GM19455 (cell line): Measurements from ENCODE around the gene AMFR.
"Not testable (repeated sequence)": the region's sequence is repeated elsewhere in the genome, so short reads cannot be mapped to it uniquely, and the experiment has no call there.

ENCODE experiments used
- ATAC-seq: cut with Tn5 transposase; IDR thresholded peaks from one replicate; pipeline ENCODE4 v1.9.1; 2021; ENCODE audit not compliant: unreplicated experiment

AMFR gene

GRCh38 chr16:56396724-56397123 is 28.6 kb downstream of the AMFR start:
- not testable (repeated sequence) for ATAC-seq

GRCh38 chr16:56389554-56389953 is 35.8 kb downstream of the AMFR start:
- no peak for ATAC-seq

- ATAC-seq, result no peak
Observed at GRCh38 chr16:56388209-56388608, 37.1 kb downstream of the AMFR start.

GRCh38 chr16:56387396-56387795 is 37.9 kb downstream of the AMFR start:
- ATAC-seq, result no peak

DNA sequence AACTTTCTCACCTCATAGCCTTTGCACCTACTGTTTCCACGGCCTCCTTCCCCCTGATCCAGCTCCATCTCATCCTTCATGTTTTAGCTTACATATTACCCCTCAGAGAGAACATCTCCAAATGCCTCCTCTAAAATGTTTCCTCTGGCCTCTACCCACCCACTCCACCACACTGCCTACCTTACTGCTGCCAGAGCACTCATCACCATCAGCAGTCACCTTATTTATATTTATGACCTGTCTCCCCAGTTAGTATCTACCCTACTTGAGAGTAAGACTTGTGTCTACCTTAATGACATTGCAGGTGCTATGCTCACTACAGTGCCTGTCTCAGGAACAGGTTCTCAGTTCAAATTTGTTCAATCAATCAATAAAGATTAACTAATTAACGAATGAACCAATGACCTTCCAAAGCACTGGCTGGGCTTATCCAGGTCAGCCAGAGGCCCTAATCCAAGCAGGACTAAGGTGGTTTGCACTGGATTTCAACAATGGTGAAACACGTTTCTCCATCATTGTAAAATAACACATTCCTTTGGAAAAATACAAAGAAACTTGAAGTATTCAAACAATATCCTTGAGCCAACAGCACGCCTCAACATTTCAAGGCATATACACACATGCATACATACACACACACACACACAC is 41.1 kb downstream of the AMFR start:
- no peak for ATAC-seq

DNA sequence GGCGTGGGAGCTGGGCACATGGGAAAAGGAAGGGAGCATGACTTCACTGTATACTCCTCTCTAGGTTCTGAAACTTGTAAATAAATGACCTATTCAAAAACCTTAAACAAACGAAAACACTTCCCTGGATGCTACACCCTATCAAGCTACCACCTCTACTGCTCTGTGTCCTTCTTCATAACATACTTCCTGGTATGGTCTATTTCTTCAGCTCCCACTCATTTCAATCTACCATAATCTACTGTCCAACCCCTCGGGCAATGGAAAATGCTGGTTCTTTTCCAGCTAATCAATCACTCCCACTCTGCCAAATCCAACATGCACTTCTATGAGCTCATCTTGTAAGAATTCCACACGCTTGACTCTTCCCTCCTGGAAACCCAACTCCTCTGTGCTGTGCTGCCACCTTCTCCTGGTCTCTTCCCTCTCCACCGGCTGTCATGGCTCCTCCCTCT is 42.4 kb downstream of the AMFR start:
- no peak for ATAC-seq

GRCh38 chr16:56382459-56382858 is 42.9 kb downstream of the AMFR start:
- ATAC-seq, result no peak

DNA sequence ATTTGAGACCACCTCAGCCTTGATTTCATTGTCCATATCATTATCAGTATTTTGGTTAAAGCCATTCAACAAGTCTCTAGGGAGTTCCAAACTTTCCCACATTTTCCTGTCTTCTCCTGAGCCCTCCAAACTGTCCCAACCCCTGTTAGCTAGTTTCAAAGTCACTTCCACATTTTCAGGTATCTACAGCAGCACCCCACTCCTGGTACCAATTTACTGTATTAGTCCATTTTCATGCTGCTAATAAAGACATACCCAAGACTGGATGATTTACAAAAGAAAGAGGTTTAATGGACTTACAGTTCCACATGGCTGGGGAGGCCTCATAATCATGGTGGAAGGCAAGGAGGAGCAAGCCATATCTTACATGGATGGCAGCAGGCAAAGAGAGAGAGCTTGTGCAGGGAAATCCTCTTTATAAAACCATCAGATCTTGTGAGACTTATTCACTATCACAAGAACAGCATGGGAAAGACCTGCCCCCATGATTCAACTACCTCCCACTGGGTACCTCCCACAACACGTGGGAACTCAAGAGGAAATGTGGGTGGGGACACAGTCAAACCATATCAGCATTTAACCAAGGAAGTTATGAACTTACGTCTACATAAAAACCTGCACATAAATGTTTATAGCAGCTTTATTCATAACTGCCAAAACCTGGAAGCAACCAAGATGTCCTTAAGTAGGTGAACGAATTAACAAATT is 44.4 kb downstream of the AMFR start:
- not testable (repeated sequence) for ATAC-seq

- not testable (repeated sequence) for ATAC-seq
Observed at GRCh38 chr16:56379044-56379443, 46.3 kb downstream of the AMFR start.

- ATAC-seq, result not testable (repeated sequence)
Observed at GRCh38 chr16:56375792-56376191, 49.6 kb downstream of the AMFR start.

DNA sequence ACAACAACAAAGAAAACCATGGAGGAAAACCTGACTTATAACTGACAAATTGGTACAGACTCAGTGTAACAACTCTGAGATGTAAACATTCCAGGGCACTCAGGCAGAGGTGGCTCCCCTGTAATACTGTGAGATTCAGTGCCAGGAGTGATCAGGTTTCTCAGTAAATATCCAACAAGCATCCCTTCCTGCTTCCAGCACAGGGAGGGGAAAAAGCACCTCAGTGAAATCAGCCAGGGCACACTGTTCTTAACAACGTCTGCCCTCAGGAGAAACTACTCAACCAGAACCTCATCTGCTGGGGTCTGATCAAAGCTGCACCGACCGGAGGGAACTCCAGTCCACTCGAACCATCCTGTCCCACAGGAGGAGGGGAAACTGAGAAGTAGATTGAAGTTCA is 52.3 kb downstream of the AMFR start:
- no peak for ATAC-seq

- no peak for ATAC-seq
Observed at GRCh38 chr16:56372013-56372634, 53.2 kb downstream of the AMFR start.

GRCh38 chr16:56371660-56371937 is 53.7 kb downstream of the AMFR start:
- ATAC-seq, result no peak

DNA sequence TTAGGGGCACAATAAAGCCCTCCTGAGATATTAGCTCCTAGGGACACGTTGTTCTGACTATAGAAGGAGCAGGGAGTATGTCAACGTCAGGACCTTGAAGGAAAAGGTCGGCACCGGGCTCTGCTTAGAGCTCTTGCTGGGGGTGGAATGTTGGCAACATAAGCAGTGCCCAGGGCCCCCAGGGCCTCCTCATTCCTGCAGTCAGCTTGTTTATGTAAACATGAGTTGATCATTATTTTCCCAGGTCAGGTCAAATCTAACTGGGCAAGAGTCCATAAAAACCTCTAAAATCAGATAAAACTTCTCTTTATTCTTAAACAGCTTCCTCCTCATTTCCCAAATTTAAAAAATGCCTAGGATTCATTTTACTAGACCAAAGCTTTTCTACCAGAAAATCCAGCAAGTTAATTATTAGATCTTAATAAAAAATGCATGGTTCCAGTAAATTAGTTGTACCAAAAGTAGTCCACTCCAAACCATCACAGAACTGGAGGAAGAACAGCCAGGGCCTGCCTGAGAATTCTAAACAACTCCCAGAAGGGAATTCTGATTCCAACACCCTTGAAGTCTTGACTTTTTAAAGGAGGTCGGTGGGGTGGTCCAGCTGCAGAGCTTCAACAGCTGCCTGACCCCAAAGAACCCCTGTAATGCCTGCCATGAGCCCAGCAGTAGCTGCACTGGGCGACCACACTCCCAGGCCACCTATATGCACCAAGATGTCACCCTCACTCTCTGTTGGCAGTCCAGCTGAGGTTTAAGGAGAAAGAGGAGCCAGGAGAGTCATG is 54.3 kb downstream of the AMFR start:
- ATAC-seq, result no peak

GRCh38 chr16:56370185-56370874 is 55.0 kb downstream of the AMFR start:
- no peak for ATAC-seq

DNA sequence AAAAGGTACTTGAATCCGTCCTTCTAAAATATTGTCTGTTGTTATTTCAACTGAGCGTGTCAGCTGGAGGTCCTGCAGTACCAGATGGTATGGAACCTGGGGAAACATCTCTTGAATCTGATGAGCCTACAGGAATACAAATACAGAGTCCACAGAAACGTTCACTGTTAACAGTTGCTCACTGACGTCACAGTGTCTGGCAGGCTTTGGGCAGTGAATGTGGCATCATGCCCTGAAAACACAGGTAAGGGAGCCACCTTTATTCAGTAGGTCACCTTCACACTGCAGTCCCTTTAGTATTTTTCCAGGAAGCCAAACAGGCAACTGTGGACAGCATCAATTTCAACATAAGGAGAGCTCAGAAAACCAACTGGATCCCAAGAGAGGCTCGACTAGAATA is 56.1 kb downstream of the AMFR start:
- ATAC-seq, result no peak

GRCh38 chr16:56368545-56368944 is 56.8 kb downstream of the AMFR start:
- no peak for ATAC-seq

DNA sequence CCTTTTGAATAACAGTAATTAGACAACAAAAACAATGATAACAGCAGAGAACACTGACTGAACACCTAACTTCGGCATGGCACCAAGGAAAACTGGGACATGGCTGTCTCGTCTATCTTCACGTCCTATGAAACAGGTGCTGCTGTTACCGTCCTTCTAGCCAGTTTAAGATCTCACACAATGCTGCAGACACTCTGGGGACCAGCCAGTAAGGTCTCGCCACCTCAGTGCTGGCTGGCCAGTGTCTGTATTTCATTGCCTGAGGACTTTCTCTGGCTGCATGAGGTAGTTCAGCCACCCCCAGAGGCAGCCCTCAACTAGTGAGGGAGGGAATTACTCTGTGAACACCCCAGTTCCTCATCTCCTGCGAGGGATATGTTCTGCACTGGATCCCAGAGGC is 57.6 kb downstream of the AMFR start:
- ATAC-seq, result no peak

DNA sequence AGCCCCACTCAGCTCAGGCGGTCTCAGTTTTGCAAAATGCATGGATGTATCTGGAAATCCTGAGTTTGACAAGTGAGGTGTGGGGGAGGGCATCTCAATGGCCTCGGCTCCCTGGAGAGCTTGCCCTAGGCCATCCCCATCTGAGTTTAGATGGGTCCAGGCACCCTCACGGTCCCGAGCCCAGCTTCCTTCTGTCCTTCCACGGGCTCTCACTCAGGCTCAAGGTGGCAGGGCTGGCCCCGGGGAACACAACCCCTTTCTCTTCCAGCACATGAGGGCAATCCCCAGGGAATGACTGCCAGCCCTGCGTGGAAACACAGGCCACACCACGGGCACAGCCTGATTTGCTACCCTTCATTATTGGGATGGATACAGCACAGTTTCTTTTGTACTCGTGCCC is 58.4 kb downstream of the AMFR start:
- no peak for ATAC-seq

GRCh38 chr16:56365552-56365951 is 59.8 kb downstream of the AMFR start:
- ATAC-seq, result no peak

DNA sequence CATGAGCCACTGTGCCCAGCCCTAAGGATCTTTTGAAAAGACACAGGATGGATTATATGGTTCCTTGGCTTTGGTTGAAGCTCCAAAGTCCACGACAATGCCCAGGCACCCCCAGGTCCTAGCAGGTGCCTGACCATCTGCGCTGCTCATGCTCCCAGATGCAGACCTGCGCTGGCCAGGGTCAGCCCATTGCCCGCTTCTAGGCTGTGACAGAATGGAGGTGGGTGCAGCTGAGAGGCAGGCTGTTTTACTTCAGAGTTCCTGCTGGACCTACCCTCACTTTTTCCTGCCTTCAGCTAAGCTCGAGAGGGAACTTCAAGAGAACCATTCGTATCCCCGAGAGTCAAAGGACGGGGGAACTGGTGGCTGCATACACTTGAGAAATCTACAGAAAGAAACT is 60.5 kb downstream of the AMFR start:
- ATAC-seq, result no peak
